Type B pancreatic cell (in vitro differentiated cells): Measurements from ENCODE around the gene SCFD2. TPM values are rescaled to one million over a fixed set of nuclear protein-coding genes. Genes with fewer than 3 reads are reported as not detected.

Source experiments
- DNase-seq: peaks from one replicate; pipeline ENCODE4 v3.0.0; 2021; ENCODE audit warnings: mixed read lengths; ENCODE audit not compliant: unreplicated experiment; ENCODE audit errors: extremely low spot score
- H3K27ac Mint-ChIP-seq: 2 replicates; pipeline ENCODE4 v1.8.0; 2021; ENCODE audit warnings: mild to moderate bottlenecking, mixed read lengths
- H3K27me3 Mint-ChIP-seq: 2 replicates; pipeline ENCODE4 v1.8.0; 2021; ENCODE audit warnings: mixed read lengths
- H3K36me3 Mint-ChIP-seq: 2 replicates; pipeline ENCODE4 v1.8.0; 2021; ENCODE audit warnings: mixed read lengths
- H3K4me1 Mint-ChIP-seq: one replicate; pipeline ENCODE4 v1.8.0; 2021; ENCODE audit warnings: mixed read lengths; ENCODE audit not compliant: unreplicated experiment
- H3K4me3 Mint-ChIP-seq: 2 replicates; pipeline ENCODE4 v1.8.0; 2021; ENCODE audit warnings: mild to moderate bottlenecking, mixed read lengths
- H3K9me3 Mint-ChIP-seq: 2 replicates; pipeline ENCODE4 v1.8.0; 2021; ENCODE audit warnings: mixed read lengths
- total RNA-seq: library from RNA; stranded (reverse); gene quantifications from 2 replicates; pipeline ENCODE4 v1.2.1, GENCODE V29; 2021; ENCODE audit warnings: low replicate concordance
- TF ChIP-seq, protein P1 (sequence below): fragments of 200-600 bp; sonication (generic); conservative IDR thresholded peaks from 2 replicates; pipeline ENCODE4 v1.5.0; 2021; ENCODE audit warnings: antibody characterized with exemption, mild to moderate bottlenecking

Gene SCFD2
- total RNA-seq, 1 donor from 2014 or later, result 11.2 TPM

- H3K27me3 Mint-ChIP-seq, result no peaks in the 10 kb centered on the region
- peaks cover 3% of the 10 kb centered on the region for H3K36me3 Mint-ChIP-seq
- peaks cover 5% of the 10 kb centered on the region for H3K9me3 Mint-ChIP-seq
- no peak for DNase-seq
- H3K4me3 Mint-ChIP-seq, result peak overlapping the region; percentile 41
- TF ChIP-seq, protein P1, sequence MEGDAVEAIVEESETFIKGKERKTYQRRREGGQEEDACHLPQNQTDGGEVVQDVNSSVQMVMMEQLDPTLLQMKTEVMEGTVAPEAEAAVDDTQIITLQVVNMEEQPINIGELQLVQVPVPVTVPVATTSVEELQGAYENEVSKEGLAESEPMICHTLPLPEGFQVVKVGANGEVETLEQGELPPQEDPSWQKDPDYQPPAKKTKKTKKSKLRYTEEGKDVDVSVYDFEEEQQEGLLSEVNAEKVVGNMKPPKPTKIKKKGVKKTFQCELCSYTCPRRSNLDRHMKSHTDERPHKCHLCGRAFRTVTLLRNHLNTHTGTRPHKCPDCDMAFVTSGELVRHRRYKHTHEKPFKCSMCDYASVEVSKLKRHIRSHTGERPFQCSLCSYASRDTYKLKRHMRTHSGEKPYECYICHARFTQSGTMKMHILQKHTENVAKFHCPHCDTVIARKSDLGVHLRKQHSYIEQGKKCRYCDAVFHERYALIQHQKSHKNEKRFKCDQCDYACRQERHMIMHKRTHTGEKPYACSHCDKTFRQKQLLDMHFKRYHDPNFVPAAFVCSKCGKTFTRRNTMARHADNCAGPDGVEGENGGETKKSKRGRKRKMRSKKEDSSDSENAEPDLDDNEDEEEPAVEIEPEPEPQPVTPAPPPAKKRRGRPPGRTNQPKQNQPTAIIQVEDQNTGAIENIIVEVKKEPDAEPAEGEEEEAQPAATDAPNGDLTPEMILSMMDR, result peak; percentile 89
- peaks cover 74% of the 10 kb centered on the region for H3K4me1 Mint-ChIP-seq
- H3K27ac Mint-ChIP-seq, result no peak overlapping the region
Measured at GRCh38 chr4:53015681-53016080, 350.2 kb downstream of the SCFD2 start.

GRCh38 chr4:53014881-53015280, 351.0 kb downstream of the SCFD2 start:
- Mint-ChIP-seq H3K9me3 (peaks cover 5% of the 10 kb centered on the region), H3K27ac (no peak overlapping the region), H3K27me3 (no peaks in the 10 kb centered on the region), H3K36me3 (peaks cover 3% of the 10 kb centered on the region), H3K4me3 (no peak overlapping the region), H3K4me1 (peaks cover 74% of the 10 kb centered on the region)
- TF ChIP-seq, protein P1, result no peak
- no peak for DNase-seq

DNA sequence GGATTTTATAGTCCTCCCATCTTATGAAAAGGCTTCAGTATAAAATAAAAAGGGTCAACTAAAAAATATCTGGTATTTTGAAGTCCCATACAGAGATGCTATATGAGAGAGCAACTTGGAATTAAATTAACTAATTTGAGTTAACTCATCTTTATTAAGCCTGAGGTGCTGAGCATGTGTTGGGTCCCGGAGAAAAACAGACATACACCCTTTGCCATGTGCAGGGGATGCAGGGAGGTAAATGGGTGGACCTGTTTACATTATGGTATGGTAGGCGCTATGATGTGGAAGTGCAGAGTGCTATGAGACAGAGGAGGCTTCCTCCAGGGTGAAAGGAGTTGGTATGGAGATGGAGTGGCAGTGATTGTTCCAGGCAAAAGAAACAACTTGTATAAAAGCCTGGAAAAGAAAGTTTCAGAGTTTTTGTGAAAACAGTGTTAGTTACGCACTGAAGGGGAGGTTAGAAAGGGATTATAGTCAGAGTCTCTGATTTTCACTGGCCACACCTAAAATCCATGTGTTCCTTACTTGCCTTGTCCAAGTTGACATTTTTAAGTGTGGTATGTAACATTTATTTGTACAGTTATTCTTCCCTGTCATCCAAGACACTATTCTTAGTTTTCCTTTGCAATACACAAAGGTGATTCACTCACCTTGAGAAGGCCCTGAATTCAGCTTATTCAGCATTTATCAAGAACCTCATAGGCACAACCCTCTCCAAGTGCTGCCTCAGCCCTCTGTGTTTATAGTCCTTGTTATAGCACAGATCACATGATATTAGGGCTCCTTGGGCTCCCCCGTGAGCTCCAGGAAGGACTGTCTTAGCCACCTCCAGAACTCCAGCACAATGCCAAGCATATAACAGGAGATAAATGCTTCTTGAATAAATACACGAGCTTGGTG, 351.7 kb downstream of the SCFD2 start:
- H3K9me3 Mint-ChIP-seq, result peaks cover 5% of the 10 kb centered on the region
- peaks cover 78% of the 10 kb centered on the region for H3K4me1 Mint-ChIP-seq
- peak overlapping the region; percentile 9 for H3K4me3 Mint-ChIP-seq
- peak overlapping the region; percentile 20 for H3K27ac Mint-ChIP-seq
- TF ChIP-seq, protein P1, result no peak
- peaks cover 3% of the 10 kb centered on the region for H3K36me3 Mint-ChIP-seq
- DNase-seq, result no peak
- H3K27me3 Mint-ChIP-seq, result no peaks in the 10 kb centered on the region

- peaks cover 2% of the 10 kb centered on the region for H3K36me3 Mint-ChIP-seq
- no peak for DNase-seq
- peak overlapping the region; percentile 66 for H3K27ac Mint-ChIP-seq
- peaks cover 3% of the 10 kb centered on the region for H3K9me3 Mint-ChIP-seq
- peak overlapping the region; percentile 56 for H3K4me3 Mint-ChIP-seq
- H3K27me3 Mint-ChIP-seq, result no peaks in the 10 kb centered on the region
- TF ChIP-seq, protein P1, result no peak
- peaks cover 79% of the 10 kb centered on the region for H3K4me1 Mint-ChIP-seq
Measured at GRCh38 chr4:53012738-53013137, 353.1 kb downstream of the SCFD2 start.

DNA sequence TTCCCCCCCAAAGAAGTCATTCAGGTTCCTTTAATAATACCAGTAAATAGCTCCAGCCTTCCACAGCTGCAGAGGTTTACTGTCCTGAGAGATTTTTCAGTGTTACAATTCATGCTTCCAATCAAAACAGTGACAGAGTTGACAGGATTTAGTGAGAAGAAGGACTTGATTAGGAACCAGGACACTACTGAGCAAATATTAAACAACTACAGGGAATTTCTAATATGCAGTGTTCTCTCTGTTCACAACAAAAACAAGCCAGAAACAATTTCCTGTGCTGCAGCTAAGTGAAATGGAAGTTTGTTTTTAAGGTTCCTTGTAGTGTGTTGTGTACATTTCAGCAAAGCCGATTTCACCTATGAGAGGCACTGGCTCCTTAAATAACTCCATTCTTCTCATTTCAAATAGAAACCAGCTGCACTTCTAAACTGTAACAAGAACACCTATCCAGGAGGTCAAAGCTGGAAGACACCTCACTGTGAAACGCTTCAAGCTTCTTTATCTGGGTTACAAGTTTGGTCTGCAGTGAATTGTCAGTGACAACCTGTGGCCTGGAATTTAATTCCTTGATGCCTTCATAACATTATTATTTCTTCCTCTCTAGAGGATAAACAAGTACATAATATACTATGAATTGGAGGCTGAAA, 354.5 kb downstream of the SCFD2 start:
- no peaks in the 10 kb centered on the region for H3K9me3 Mint-ChIP-seq
- peaks cover 78% of the 10 kb centered on the region for H3K4me1 Mint-ChIP-seq
- TF ChIP-seq, protein P1, result no peak
- DNase-seq, result no peak
- H3K4me3 Mint-ChIP-seq, result no peak overlapping the region
- no peak overlapping the region for H3K27ac Mint-ChIP-seq
- no peaks in the 10 kb centered on the region for H3K36me3 Mint-ChIP-seq
- no peaks in the 10 kb centered on the region for H3K27me3 Mint-ChIP-seq
